Uterus (tissue), 4 donors: ENCODE measurements around the gene TDRD9. TPM values are rescaled to one million over a fixed set of nuclear protein-coding genes. Genes with fewer than 3 reads are reported as not detected.

Experiments
- DNase-seq, 2 donors: peaks; one replicate each; pipeline ENCODE4 v3.0.0-alpha.2; 2019 to 2020
- H3K27ac ChIP-seq, 2 donors: fragments of 200-600 bp; sonication (generic); 1 replicate in 1 of 2; 2 replicates in 1 of 2; pipeline ENCODE4 v1.5.1; 2016 to 2018
- H3K27me3 ChIP-seq, 2 donors: fragments of 200-600 bp; sonication (generic); one replicate each; pipeline ENCODE4 v1.5.1; 2018 to 2019; ENCODE audit warnings: control low read depth in 1 of 2
- H3K36me3 ChIP-seq, 2 donors: fragments of 200-600 bp; sonication (generic); one replicate each; pipeline ENCODE4 v1.5.1; 2019; ENCODE audit warnings: control low read depth in 1 of 2
- H3K4me1 ChIP-seq, 2 donors: fragments of 200-600 bp; sonication (generic); one replicate each; pipeline ENCODE4 v1.5.1; 2018 to 2019; ENCODE audit warnings: control low read depth in 1 of 2
- H3K4me3 ChIP-seq, 2 donors: fragments of 200-600 bp; sonication (generic); 1 replicate in 1 of 2; 2 replicates in 1 of 2; pipeline ENCODE4 v1.5.1; 2018 to 2019; ENCODE audit warnings: mild to moderate bottlenecking in 1 of 2
- H3K9me3 ChIP-seq, 2 donors: fragments of 200-600 bp; sonication (generic); one replicate each; pipeline ENCODE4 v1.5.1; 2019; ENCODE audit warnings: control low read depth in 1 of 2
- CTCF ChIP-seq, 4 experiments: fragments of 200-600 bp in 2 of 4; fragments of 450-650 bp in 2 of 4; sonication (generic) in 2 of 4; IDR thresholded peaks; one replicate each; pipeline ENCODE4 v1.5.1; 2016 to 2019; ENCODE audit warnings: antibody characterized with exemption in 4 of 4, mild to moderate bottlenecking in 2 of 4, moderate library complexity in 1 of 4
- POLR2A ChIP-seq, 2 donors: fragments of 450-650 bp; IDR thresholded peaks; one replicate each; pipeline ENCODE4 v1.6.1; 2016; ENCODE audit warnings: antibody characterized with exemption in 2 of 2, mild to moderate bottlenecking in 1 of 2, moderate library complexity in 1 of 2
- intact Hi-C: fragments of 100-400 bp; cut with DNase I; formaldehyde crosslinking; loops from one replicate; pipeline ENCODE4 v1.15.1; 2023; ENCODE audit warnings: low total_unique reads
- total RNA-seq, 4 donors: library from RNA; depleted of rRNA in 3 of 4; stranded (reverse); fragments of >200 nt in 3 of 4; gene quantifications; one replicate each; pipeline versions ENCODE4 v1.1.0 to v1.2.4, GENCODE V29; 2014 to 2023
- donor health status: DM: yes; HTN: yes; CAD: no.

Gene TDRD9
- total RNA-seq, 4 donors from 2014 or later: 0.85 to 1.8 TPM; not detected in 2

DNA sequence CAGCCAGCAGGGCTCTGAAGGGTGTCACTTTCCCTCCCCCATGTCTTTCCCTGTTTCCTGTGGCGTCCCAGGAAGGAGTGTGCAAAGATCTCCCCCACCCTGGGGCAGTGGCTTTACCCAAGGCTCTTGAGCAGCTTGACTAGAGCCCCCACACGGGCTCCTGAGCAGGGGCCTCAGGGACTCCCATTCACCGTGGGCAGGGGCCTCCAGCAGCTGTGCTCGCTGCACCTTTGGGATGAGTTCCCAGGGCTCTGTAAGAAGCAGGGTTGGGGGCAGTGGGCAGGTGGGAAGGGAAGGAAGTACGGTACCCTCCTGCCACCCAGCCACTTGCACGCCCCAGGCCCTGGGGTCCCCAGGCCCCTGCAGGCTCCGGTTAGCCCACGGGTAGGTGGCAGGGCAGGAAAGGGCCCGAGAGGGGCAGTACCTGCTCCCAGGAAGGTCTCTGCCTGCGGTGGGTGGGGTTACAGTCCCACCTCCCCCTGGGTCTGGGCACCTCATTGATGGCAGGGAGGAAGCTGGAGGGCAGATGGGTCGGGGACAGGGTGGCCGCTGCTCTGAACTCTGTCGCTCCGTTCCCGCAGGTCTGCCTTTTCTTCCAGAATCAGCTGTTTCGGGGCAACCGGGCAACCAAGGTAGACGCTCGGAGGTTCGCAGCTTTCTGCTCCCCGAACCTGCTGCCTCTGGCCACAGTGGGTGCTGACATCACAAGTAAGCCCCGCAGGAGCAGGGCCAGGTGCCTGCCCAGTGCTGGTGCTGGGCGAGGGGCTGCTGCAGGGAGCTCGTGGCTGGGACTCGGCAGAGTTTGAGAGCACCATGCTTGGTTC lies 170.2 kb downstream of the TDRD9 start:
- no peak for TF ChIP-seq CTCF (IDR thresholded peaks at IDR 0.05)
- TF ChIP-seq POLR2A (IDR thresholded peaks at IDR 0.05): no peak
- no peak overlapping the region for H3K27ac ChIP-seq
- intact Hi-C loops: no loop called here

DNA sequence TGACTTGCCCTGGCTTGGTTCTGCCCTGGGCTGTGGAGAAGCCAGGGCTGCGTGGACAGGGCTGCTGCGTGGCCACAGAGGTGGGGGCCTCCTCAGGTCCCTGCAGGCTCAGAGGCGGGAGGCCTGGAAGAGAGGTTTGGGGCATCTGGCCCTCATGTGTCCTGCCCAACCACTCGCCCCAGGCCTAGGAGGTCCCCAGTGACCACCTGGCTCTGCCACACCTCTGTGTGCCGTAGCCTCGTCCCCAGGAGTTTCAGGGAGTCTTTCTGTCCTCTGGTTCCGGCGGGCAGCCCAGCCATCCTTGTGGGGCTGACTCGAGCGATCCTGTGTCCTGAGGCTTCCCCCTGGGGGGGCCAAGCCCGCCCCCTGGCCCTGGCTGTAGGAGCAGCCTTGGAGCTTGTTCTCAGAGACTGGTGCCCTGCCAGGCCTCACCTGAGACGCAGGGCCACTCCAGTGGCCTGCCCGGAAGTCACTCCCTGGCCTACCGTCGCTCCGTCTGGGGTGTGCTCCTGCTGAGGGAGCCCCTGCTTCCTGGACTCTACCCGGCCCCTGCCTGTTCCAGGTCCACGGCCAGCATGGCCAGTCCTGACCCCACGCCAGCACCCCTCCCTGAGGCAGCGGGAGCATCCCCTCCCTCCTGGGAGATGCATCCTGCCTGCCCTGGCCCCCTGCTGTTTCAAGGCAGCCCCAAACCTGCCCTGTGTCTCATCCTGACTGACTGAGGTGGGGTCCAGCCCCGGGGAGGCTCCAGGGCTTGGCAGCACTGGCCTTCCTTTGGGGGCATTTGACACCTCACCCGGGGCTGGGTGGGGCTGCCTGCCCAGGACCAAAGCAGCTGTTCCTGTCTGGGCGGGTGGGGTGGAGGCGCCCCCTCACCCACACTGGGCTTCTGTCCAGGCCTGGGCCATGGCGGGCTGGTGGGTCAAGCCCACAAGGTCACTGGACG lies 171.1 kb downstream of the TDRD9 start:
- H3K36me3 ChIP-seq: no peaks in the 10 kb centered on the region
- no peak overlapping the region for H3K27ac ChIP-seq
- no peaks in the 10 kb centered on the region for H3K4me1 ChIP-seq
- DNase-seq: no peak
- intact Hi-C loops: no loop called here
- no peaks in the 10 kb centered on the region for H3K9me3 ChIP-seq
- TF ChIP-seq POLR2A (IDR thresholded peaks at IDR 0.05): no peak
- TF ChIP-seq CTCF (IDR thresholded peaks at IDR 0.05): no peak
- no peaks in the 10 kb centered on the region for H3K27me3 ChIP-seq
- no peak overlapping the region for H3K4me3 ChIP-seq

More for the DNA sequence above, 170.2 kb downstream of the TDRD9 start:
- DNase-seq: no peak
- no peaks in the 10 kb centered on the region for H3K27me3 ChIP-seq
- no peak overlapping the region for H3K4me3 ChIP-seq
- no peaks in the 10 kb centered on the region for H3K9me3 ChIP-seq
- H3K36me3 ChIP-seq: no peaks in the 10 kb centered on the region
- no peaks in the 10 kb centered on the region for H3K4me1 ChIP-seq

GRCh38 chr14:104100171-104101085 lies 172.2 kb downstream of the TDRD9 start:
- no peak for DNase-seq

DNA sequence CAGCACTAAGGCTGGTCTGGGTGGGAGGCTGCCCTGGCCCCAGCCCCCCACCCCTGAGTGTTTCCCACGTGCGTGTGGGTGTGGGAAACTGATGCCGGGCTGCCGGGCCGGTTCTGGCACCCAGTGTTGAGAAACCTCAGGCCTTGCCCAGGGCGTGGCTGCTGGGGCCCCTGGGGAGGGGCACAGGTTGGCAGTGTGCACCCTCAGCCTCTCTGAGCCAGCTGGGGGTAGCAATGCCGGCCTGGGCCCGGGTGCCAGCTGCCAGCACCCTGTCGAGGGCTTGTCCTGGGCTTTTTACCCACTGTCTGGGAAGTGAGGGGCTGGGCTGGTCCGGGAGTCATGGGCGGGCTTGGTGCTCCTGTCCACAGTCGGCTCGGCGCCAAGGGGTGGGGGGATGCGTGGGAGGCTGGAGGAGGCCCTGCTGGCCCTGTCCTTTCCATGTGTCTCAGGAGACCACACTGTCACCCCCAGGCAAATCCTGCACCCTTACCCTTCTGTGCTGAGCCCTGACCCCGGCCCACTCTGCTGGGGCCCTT lies 172.9 kb downstream of the TDRD9 start:
- Histone ChIP-seq H3K27me3 (no peaks in the 10 kb centered on the region), H3K4me1 (no peaks in the 10 kb centered on the region), H3K9me3 (no peaks in the 10 kb centered on the region), H3K4me3 (no peak overlapping the region), H3K36me3 (no peaks in the 10 kb centered on the region), H3K27ac (no peak overlapping the region)
- TF ChIP-seq POLR2A (IDR thresholded peaks at IDR 0.05) (no peak), CTCF (IDR thresholded peaks at IDR 0.05) (no peak)
- no peak for DNase-seq
- intact Hi-C loops: no loop called here

More at GRCh38 chr14:104100171-104101085, 172.2 kb downstream of the TDRD9 start:
- TF ChIP-seq POLR2A (IDR thresholded peaks at IDR 0.05) (no peak), CTCF (IDR thresholded peaks at IDR 0.05) (no peak)
- H3K36me3 ChIP-seq: no peaks in the 10 kb centered on the region
- no peaks in the 10 kb centered on the region for H3K27me3 ChIP-seq
- no peaks in the 10 kb centered on the region for H3K9me3 ChIP-seq
- intact Hi-C loops: no loop called here
- H3K27ac ChIP-seq: no peak overlapping the region
- no peaks in the 10 kb centered on the region for H3K4me1 ChIP-seq
- H3K4me3 ChIP-seq: no peak overlapping the region
